ENCODE results near the gene LHB.

Gene LHB

DNA sequence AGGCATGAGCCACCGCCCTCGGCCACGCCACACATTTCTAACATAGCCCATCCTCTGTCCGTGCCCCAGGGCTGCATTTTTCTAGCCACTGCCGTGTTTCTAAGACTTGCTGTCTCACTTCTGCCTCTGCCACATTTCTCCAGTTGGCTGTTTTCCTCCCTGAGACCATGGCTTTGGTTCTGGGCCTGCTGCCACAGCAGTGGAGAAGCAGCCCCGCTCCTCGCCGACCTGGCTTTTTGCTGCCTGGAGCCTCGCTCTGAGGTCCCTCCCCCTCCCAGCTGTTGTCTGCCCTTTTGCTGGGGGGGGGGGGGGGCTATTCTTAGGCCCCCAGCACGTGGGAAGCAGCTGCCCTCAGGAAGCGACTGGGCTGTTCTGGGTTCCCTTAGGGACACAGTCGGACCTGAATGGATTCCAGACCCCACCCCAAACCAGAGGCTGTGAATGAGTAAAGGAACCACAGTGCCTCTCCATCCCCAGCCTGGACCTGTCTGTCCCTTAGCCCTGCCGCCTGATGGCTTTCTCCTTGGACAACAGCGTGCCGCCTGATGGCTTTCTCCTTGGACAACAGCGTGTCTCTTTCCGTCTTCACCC is 27.1 kb downstream of the LHB start:
- Histone ChIP-seq H4K20me1 (peaks cover 7 to 80% (median 54%) of the 10 kb centered on the region in 11 experiments; a peak in 18 of 22 replicates), H3K27me3 (no peaks in the 10 kb centered on the region), H3K4me3 (peak overlapping the region; percentile 5 to 91 (median 64); a peak in 11 of 20 replicates), H3K4me1 (peaks cover 39 to 51% (median 45%) of the 10 kb centered on the region in 10 experiments), H3K9ac (peak overlapping the region; percentile 33 to 98 (median 92); a peak in 21 of 22 replicates), H3K4me2 (peak overlapping the region; percentile 95 to 100 (median 99)), H3K27ac (peak overlapping the region in 10 of 11 experiments; percentile 22 to 95 (median 76); a peak in 17 of 22 replicates), H3K36me3 (peaks cover 39 to 65% (median 56%) of the 10 kb centered on the region in 11 experiments), H3K9me3 (replicated peaks in 1 of 11) (no peaks in the 10 kb centered on the region)
- TF ChIP-seq Cebpa-rat (IDR thresholded peaks at IDR 0.05) = no peak

DNA sequence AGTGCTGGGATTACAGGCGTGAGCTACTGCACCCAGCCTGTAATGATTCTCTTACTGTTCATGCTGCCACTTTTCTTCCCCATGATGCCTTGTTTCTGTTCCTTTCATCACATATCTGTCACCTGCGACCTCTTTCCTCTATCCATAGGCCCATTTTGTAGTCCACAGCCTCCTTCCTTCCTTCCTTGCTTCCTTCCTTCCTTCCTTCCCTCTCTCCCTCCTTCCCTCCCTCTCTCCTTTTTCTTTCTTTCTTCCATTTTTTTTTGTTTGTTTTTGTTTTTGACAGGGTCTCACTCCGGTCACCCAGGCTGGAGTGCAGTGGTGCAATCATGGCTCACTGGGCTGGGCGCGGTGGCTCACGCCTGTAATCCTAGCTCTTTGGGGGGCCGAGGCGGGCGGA is 28.0 kb downstream of the LHB start:
- peaks cover 48 to 74% (median 65%) of the 10 kb centered on the region in 11 experiments for H3K36me3 ChIP-seq

DNA sequence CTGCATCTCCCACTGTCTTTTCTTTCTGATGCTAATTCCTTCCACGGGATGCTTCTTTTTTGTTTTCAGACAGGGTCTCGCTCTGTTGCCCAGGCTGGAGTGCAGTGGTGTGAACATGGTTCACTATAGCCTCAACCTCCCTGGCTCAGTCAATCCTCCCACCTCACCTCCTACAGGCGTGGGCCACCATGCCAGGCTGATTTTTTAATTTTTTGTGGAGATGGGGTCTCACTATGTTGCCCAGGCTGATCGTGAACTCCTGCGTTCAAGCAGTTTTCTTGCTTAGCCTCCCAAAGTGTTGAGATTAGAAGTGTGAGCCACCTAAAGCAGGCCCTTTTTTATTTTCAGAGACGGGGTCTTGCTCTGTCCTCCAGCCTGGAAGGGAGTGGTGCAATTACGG is 28.6 kb downstream of the LHB start:
- H3K36me3 ChIP-seq = peaks cover 54 to 80% (median 69%) of the 10 kb centered on the region in 11 experiments
- no peak for TF ChIP-seq Cebpa-rat (IDR thresholded peaks at IDR 0.05)

More for the DNA sequence above, 28.0 kb downstream of the LHB start:
- Histone ChIP-seq H3K4me3 (no peak overlapping the region; a peak in 1 of 20 replicates), H3K9me3 (replicated peaks in 1 of 11) (no peaks in the 10 kb centered on the region), H3K27me3 (no peaks in the 10 kb centered on the region), H3K27ac (peak overlapping the region in 5 of 11 experiments; percentile 64 to 95 (median 91); a peak in 8 of 22 replicates), H3K9ac (peak overlapping the region in 8 of 11 experiments; percentile 18 to 95 (median 92); a peak in 10 of 22 replicates), H4K20me1 (peaks cover 7 to 77% (median 51%) of the 10 kb centered on the region in 11 experiments; a peak in 18 of 22 replicates), H3K4me1 (peaks cover 31 to 43% (median 39%) of the 10 kb centered on the region in 10 experiments), H3K4me2 (peak overlapping the region in 8 of 11 experiments; percentile 95 to 100 (median 98); a peak in 17 of 22 replicates)
- no peak for TF ChIP-seq Cebpa-rat (IDR thresholded peaks at IDR 0.05)

DNA sequence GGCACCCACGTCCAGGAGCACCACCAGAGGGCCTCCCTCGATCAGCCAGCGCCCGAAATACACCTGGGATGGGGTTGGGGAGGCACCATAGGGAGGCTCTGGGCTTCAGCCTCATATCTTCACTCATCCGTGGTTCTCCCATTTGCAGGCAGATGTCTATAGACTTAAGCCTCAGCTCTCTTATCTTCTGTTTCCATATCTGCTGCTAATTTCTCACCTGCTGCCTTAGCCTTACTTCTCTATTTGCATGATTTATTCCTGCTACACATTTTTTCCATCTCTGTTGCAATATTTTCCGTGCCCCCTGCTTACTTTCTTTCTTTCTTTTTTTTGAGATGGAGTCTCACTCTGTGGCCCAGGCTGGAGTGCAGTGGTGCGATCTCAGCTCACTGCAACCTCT is 29.6 kb downstream of the LHB start:
- peaks cover 7 to 87% (median 51%) of the 10 kb centered on the region in 11 experiments; a peak in 18 of 22 replicates for H4K20me1 ChIP-seq
- no peaks in the 10 kb centered on the region for H3K9me3 ChIP-seq (replicated peaks in 1 of 11)
- H3K4me1 ChIP-seq = peaks cover 31 to 43% (median 39%) of the 10 kb centered on the region in 10 experiments
- no peaks in the 10 kb centered on the region for H3K27me3 ChIP-seq
- no peak overlapping the region for H3K4me2 ChIP-seq
- peaks cover 63 to 90% (median 79%) of the 10 kb centered on the region in 11 experiments for H3K36me3 ChIP-seq
- H3K4me3 ChIP-seq = no peak overlapping the region
- no peak for TF ChIP-seq Cebpa-rat (IDR thresholded peaks at IDR 0.05)
- no peak overlapping the region for H3K27ac ChIP-seq
- H3K9ac ChIP-seq = 0 out of 22 replicates have a peak overlapping the region, but pooled peaks of 1 of the 11 experiments have one; percentile 11

More for the DNA sequence above, 28.6 kb downstream of the LHB start:
- peaks cover 7 to 82% (median 51%) of the 10 kb centered on the region in 11 experiments; a peak in 18 of 22 replicates for H4K20me1 ChIP-seq
- no peaks in the 10 kb centered on the region for H3K27me3 ChIP-seq
- peak overlapping the region in 3 of 11 experiments; percentile 9 to 93 (median 89); a peak in 2 of 22 replicates for H3K27ac ChIP-seq
- peak overlapping the region in 7 of 11 experiments; percentile 4 to 95 (median 21); a peak in 6 of 22 replicates for H3K9ac ChIP-seq
- peaks cover 31 to 43% (median 39%) of the 10 kb centered on the region in 10 experiments for H3K4me1 ChIP-seq
- H3K9me3 ChIP-seq (replicated peaks in 1 of 11) = no peaks in the 10 kb centered on the region
- no peak overlapping the region for H3K4me3 ChIP-seq
- peak overlapping the region in 5 of 11 experiments; percentile 95 to 100 (median 99); a peak in 9 of 22 replicates for H3K4me2 ChIP-seq

DNA sequence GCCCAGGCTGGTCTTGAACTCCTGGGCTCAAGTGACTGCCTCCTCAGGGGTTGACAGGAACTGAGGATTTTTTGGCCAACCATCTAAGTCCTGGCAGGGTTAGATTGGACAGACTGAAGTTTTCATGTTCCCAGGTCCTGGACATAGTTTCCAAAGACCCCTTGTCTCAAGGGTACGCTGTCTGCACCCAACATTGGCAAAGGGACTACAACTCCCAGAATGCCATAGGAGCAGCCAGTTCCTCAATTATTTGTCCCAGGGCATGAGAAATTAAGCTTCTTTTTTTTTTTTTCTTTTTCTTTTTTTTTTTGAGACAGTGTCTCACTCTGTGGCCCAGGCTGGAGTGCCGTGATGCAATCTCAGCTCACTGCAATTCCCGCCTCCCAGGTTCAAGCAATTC is 30.7 kb downstream of the LHB start:
- no peak for TF ChIP-seq Cebpa-rat (IDR thresholded peaks at IDR 0.05)
- Histone ChIP-seq H3K4me1 (peaks cover 23 to 35% (median 30%) of the 10 kb centered on the region in 10 experiments), H3K4me2 (no peak overlapping the region), H3K36me3 (peaks cover 74 to 100% (median 90%) of the 10 kb centered on the region in 11 experiments), H3K9ac (no peak overlapping the region), H3K9me3 (replicated peaks in 1 of 11) (no peaks in the 10 kb centered on the region), H3K27me3 (no peaks in the 10 kb centered on the region), H4K20me1 (peaks cover 0 to 81% (median 41%) of the 10 kb centered on the region in 11 experiments; a peak in 16 of 22 replicates), H3K4me3 (no peak overlapping the region), H3K27ac (peak overlapping the region in 1 of 11 experiments; percentile 20; a peak in 1 of 22 replicates)

DNA sequence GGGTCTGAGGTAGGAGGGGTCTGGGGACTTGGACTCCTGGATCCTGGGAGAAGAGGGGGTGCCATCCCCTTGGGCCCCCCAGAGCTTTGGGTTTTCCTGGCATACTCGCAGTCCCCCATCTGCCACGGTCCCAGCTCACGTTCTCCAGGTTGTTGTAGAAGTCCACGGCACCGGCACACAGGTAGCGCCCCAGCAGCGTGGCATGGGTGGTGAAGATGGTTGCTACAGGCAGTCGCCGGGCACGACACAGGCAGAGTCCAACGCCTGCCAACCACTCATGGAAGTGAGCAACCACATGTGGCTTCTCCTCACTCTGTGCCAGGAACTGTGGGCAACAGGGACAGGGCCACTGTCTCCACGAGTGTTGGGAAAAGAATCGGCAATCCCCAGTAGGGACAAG is 31.2 kb downstream of the LHB start:
- H3K4me1 ChIP-seq = peaks cover 18 to 35% (median 27%) of the 10 kb centered on the region in 10 experiments
- no peak overlapping the region for H3K9ac ChIP-seq
- no peak overlapping the region for H3K4me3 ChIP-seq
- peaks cover 79 to 100% (median 95%) of the 10 kb centered on the region in 11 experiments for H3K36me3 ChIP-seq
- no peaks in the 10 kb centered on the region for H3K9me3 ChIP-seq (replicated peaks in 1 of 11)
- no peak overlapping the region for H3K4me2 ChIP-seq
- peak overlapping the region in 1 of 11 experiments; percentile 20; a peak in 1 of 22 replicates for H3K27ac ChIP-seq
- H4K20me1 ChIP-seq = peaks cover 0 to 78% (median 36%) of the 10 kb centered on the region in 11 experiments; a peak in 15 of 22 replicates
- H3K27me3 ChIP-seq = no peaks in the 10 kb centered on the region
- no peak for TF ChIP-seq Cebpa-rat (IDR thresholded peaks at IDR 0.05)

DNA sequence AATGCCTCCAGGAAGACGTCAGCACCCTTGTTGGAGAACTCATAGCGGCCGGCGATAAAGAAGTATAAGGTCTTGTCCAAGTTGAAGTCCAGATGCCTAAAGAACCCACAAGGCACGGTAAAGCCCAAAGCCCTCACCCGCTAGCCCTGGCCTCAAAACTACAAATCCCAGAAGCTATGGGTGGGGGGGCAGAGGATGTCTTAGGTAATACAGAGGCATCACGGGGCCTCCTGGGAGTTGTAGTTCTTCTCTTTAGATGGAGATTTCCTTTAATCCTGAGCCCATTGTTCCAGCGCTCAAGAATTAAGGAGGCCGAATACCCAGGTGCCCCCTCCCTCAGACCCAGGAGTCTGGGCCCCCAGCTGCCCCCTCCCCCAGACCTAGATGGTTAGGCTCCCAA is 34.6 kb downstream of the LHB start:
- no peak overlapping the region for H3K9ac ChIP-seq
- TF ChIP-seq Cebpa-rat (IDR thresholded peaks at IDR 0.05) = no peak

DNA sequence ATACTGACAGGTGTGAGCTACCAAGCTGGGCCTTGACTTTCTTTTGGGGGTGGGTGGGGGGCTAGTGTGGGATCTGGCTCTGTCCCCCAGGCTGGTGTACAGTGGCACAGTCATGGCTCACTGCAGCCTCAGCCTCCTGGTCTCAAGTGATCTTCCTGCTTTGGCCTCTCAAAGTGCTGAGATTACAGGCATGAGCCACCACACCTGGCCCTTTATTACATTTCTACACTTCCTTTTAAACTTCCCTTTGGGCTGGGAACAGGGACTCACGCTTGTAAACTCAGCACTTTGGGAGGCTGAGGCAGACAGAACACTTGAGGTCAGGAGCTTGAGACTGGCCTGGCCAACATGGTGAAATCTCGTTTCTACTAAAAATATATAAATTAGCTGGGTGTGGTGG is 39.8 kb downstream of the LHB start:
- Histone ChIP-seq H3K36me3 (peaks cover 54 to 98% (median 81%) of the 10 kb centered on the region in 11 experiments), H3K4me1 (peaks cover 35 to 56% (median 50%) of the 10 kb centered on the region in 10 experiments)
- TF ChIP-seq Cebpa-rat (IDR thresholded peaks at IDR 0.05) = no peak

More for the DNA sequence above, 34.6 kb downstream of the LHB start:
- Histone ChIP-seq H3K27ac (peak overlapping the region in 1 of 11 experiments; percentile 7; a peak in 1 of 22 replicates), H4K20me1 (peaks cover 0 to 55% (median 14%) of the 10 kb centered on the region in 11 experiments; a peak in 11 of 22 replicates), H3K4me3 (no peak overlapping the region), H3K9me3 (replicated peaks in 1 of 11) (no peaks in the 10 kb centered on the region), H3K4me1 (peaks cover 30 to 43% (median 34%) of the 10 kb centered on the region in 10 experiments), H3K27me3 (no peaks in the 10 kb centered on the region), H3K36me3 (peaks cover 75 to 99% (median 90%) of the 10 kb centered on the region in 11 experiments), H3K4me2 (no peak overlapping the region)

More for the DNA sequence above, 39.8 kb downstream of the LHB start:
- H3K9me3 ChIP-seq (replicated peaks in 1 of 11) = no peaks in the 10 kb centered on the region
- H3K9ac ChIP-seq = peak overlapping the region in 2 of 11 experiments; percentile 20 to 25; a peak in 2 of 22 replicates
- H4K20me1 ChIP-seq = peaks cover 0 to 43% (median 0%) of the 10 kb centered on the region in 11 experiments; a peak in 6 of 22 replicates
- H3K27ac ChIP-seq = peak overlapping the region in 3 of 11 experiments; percentile 26 to 73 (median 40); a peak in 5 of 22 replicates
- H3K4me3 ChIP-seq = no peak overlapping the region
- no peaks in the 10 kb centered on the region for H3K27me3 ChIP-seq
- peak overlapping the region in 10 of 11 experiments; percentile 5 to 51 (median 26); a peak in 10 of 22 replicates for H3K4me2 ChIP-seq
